ENCODE results near the gene RHBDF2.

The RHBDF2 gene

DNA sequence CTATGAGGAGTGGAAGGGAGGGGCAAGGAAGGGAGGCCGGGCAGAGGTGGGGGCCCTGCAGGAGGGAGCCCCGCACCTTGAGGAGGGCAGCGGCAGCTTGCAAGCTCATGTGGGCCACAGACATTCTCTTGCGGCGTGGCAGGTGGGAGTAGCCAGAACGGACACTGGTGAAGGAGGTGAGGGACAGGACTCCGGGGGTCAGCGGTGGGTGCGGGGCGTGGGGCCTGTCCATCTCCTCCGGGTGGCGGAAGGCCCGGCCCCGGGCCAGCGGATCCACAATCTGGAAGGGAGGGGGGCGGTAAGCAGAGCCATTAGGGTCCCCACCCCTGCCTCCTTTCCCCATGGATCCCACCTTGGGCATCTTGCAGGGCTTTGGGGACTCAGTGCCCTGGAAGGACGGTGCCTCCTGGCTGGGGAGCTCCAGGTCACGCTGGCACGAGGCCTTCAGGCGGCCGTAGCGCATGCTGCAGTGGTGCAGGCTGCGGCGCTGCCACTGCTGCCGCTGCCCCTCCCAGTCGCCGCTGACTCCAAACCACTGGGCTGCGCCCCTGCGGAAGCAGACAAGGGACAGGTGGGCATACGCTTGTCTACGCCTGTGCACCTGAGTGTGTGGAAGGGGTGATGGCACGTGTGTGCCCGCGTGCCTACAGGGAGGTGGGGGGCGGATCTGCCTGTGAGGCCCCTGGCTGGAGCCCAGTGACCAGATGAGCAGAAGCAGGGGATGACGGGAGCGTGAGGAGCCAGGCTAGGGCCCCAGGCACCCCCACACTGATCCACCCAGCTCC is 22.3 kb downstream of the RHBDF2 start:
- Histone ChIP-seq H3K4me1 (ENCODE audit: control insufficient read depth in 2 of 2, insufficient read depth in 2 of 2, low read length in 2 of 2) (no peaks in the 10 kb centered on the region), H3K27ac (ENCODE audit: low read depth in 2 of 2, low read length in 2 of 2) (no peak overlapping the region), H3K9ac (ENCODE audit: low read depth in 1 of 2, low read length in 2 of 2) (no peak overlapping the region)

GRCh38 chr17:76478097-76478496 is 23.1 kb downstream of the RHBDF2 start:
- Histone ChIP-seq H3K36me3 (ENCODE audit: control insufficient read depth in 2 of 2, insufficient read depth in 2 of 2, low read length in 2 of 2) (peaks cover 3 to 4% of the 10 kb centered on the region in 2 donors), H3K4me3 (ENCODE audit: low read length in 2 of 2) (no peak overlapping the region), H3K9ac (ENCODE audit: low read depth in 1 of 2, low read length in 2 of 2) (no peak overlapping the region), H3K4me1 (ENCODE audit: control insufficient read depth in 2 of 2, insufficient read depth in 2 of 2, low read length in 2 of 2) (no peaks in the 10 kb centered on the region), H3K27me3 (ENCODE audit: control insufficient read depth in 2 of 2, insufficient read depth in 2 of 2, low read length in 2 of 2) (no peaks in the 10 kb centered on the region), H3K9me3 (ENCODE audit: control insufficient read depth in 2 of 2, low read length in 2 of 2) (no peaks in the 10 kb centered on the region), H3K27ac (ENCODE audit: low read depth in 2 of 2, low read length in 2 of 2) (no peak overlapping the region)

More for the DNA sequence above, 22.3 kb downstream of the RHBDF2 start:
- Histone ChIP-seq H3K27me3 (ENCODE audit: control insufficient read depth in 2 of 2, insufficient read depth in 2 of 2, low read length in 2 of 2) (no peaks in the 10 kb centered on the region), H3K36me3 (ENCODE audit: control insufficient read depth in 2 of 2, insufficient read depth in 2 of 2, low read length in 2 of 2) (peaks cover under 1 to 3% of the 10 kb centered on the region in 2 donors), H3K9me3 (ENCODE audit: control insufficient read depth in 2 of 2, low read length in 2 of 2) (no peaks in the 10 kb centered on the region), H3K4me3 (ENCODE audit: low read length in 2 of 2) (no peak overlapping the region)

GRCh38 chr17:76477576-76477975 is 23.6 kb downstream of the RHBDF2 start:
- Histone ChIP-seq H3K9ac (ENCODE audit: low read depth in 1 of 2, low read length in 2 of 2) (no peak overlapping the region), H3K27me3 (ENCODE audit: control insufficient read depth in 2 of 2, insufficient read depth in 2 of 2, low read length in 2 of 2) (no peaks in the 10 kb centered on the region), H3K4me3 (ENCODE audit: low read length in 2 of 2) (no peak overlapping the region), H3K27ac (ENCODE audit: low read depth in 2 of 2, low read length in 2 of 2) (no peak overlapping the region), H3K36me3 (ENCODE audit: control insufficient read depth in 2 of 2, insufficient read depth in 2 of 2, low read length in 2 of 2) (peaks cover 3 to 4% of the 10 kb centered on the region in 2 donors), H3K9me3 (ENCODE audit: control insufficient read depth in 2 of 2, low read length in 2 of 2) (no peaks in the 10 kb centered on the region), H3K4me1 (ENCODE audit: control insufficient read depth in 2 of 2, insufficient read depth in 2 of 2, low read length in 2 of 2) (no peaks in the 10 kb centered on the region)

DNA sequence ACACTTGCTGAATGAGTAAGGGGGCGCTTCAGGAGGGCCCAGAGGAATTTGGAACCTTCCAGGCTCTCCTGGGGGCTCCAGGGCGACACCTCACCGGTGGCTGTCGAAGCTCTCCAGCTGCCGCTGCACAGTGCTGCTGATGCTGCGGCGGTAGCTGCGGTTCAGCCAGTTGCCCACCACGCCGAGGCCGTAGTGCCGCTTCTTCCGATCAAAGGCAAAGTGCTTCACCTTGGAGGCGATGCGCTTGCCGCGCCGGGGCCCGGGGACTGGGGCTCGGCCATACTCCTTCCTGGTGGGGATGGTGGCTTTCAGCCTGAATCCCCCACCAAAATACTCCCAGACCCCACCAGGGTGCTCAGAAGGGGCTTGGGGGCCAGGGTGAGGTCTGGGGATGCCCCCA is 24.5 kb downstream of the RHBDF2 start:
- Histone ChIP-seq H3K4me3 (ENCODE audit: low read length in 2 of 2) (no peak overlapping the region), H3K9ac (ENCODE audit: low read depth in 1 of 2, low read length in 2 of 2) (no peak overlapping the region), H3K36me3 (ENCODE audit: control insufficient read depth in 2 of 2, insufficient read depth in 2 of 2, low read length in 2 of 2) (peaks cover 4 to 6% of the 10 kb centered on the region in 2 donors), H3K27me3 (ENCODE audit: control insufficient read depth in 2 of 2, insufficient read depth in 2 of 2, low read length in 2 of 2) (no peaks in the 10 kb centered on the region), H3K9me3 (ENCODE audit: control insufficient read depth in 2 of 2, low read length in 2 of 2) (no peaks in the 10 kb centered on the region), H3K27ac (ENCODE audit: low read depth in 2 of 2, low read length in 2 of 2) (no peak overlapping the region), H3K4me1 (ENCODE audit: control insufficient read depth in 2 of 2, insufficient read depth in 2 of 2, low read length in 2 of 2) (no peaks in the 10 kb centered on the region)

DNA sequence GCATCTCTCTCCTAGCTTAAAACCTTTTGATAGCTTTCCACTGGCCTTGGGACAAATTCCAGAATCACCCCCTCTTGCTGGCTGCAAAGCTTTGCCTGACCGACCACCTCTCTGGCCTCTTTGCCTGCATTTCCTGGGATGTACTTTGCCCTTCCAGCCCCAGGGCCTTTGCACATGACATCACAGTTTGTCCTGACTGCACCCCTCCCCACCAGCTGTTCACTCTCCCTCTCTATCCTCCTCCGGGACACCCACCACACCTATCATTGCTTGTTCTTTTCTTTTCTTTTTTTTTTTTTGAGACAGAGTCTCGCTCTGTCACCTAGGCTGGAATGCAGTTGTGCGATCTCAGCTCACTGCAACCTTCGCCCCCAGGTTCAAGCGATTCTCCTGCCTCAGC is 25.9 kb downstream of the RHBDF2 start:
- no peaks in the 10 kb centered on the region for H3K9me3 ChIP-seq (ENCODE audit: control insufficient read depth in 2 of 2, low read length in 2 of 2)
- no peak overlapping the region for H3K9ac ChIP-seq (ENCODE audit: low read depth in 1 of 2, low read length in 2 of 2)
- no peaks in the 10 kb centered on the region for H3K4me1 ChIP-seq (ENCODE audit: control insufficient read depth in 2 of 2, insufficient read depth in 2 of 2, low read length in 2 of 2)
- H3K4me3 ChIP-seq (ENCODE audit: low read length in 2 of 2), result no peak overlapping the region
- H3K27ac ChIP-seq (ENCODE audit: low read depth in 2 of 2, low read length in 2 of 2), result no peak overlapping the region
- H3K36me3 ChIP-seq (ENCODE audit: control insufficient read depth in 2 of 2, insufficient read depth in 2 of 2, low read length in 2 of 2), result peaks cover 4 to 8% of the 10 kb centered on the region in 2 donors
- no peaks in the 10 kb centered on the region for H3K27me3 ChIP-seq (ENCODE audit: control insufficient read depth in 2 of 2, insufficient read depth in 2 of 2, low read length in 2 of 2)

GRCh38 chr17:76474894-76475293 is 26.3 kb downstream of the RHBDF2 start:
- Histone ChIP-seq H3K4me1 (ENCODE audit: control insufficient read depth in 2 of 2, insufficient read depth in 2 of 2, low read length in 2 of 2) (no peaks in the 10 kb centered on the region), H3K36me3 (ENCODE audit: control insufficient read depth in 2 of 2, insufficient read depth in 2 of 2, low read length in 2 of 2) (peaks cover 4 to 8% of the 10 kb centered on the region in 2 donors), H3K9me3 (ENCODE audit: control insufficient read depth in 2 of 2, low read length in 2 of 2) (no peaks in the 10 kb centered on the region), H3K27ac (ENCODE audit: low read depth in 2 of 2, low read length in 2 of 2) (no peak overlapping the region), H3K27me3 (ENCODE audit: control insufficient read depth in 2 of 2, insufficient read depth in 2 of 2, low read length in 2 of 2) (no peaks in the 10 kb centered on the region), H3K9ac (ENCODE audit: low read depth in 1 of 2, low read length in 2 of 2) (no peak overlapping the region), H3K4me3 (ENCODE audit: low read length in 2 of 2) (no peak overlapping the region)

- peaks cover 4 to 8% of the 10 kb centered on the region in 2 donors for H3K36me3 ChIP-seq (ENCODE audit: control insufficient read depth in 2 of 2, insufficient read depth in 2 of 2, low read length in 2 of 2)
- H3K4me3 ChIP-seq (ENCODE audit: low read length in 2 of 2), result no peak overlapping the region
- H3K27me3 ChIP-seq (ENCODE audit: control insufficient read depth in 2 of 2, insufficient read depth in 2 of 2, low read length in 2 of 2), result no peaks in the 10 kb centered on the region
- H3K27ac ChIP-seq (ENCODE audit: low read depth in 2 of 2, low read length in 2 of 2), result no peak overlapping the region
- H3K9me3 ChIP-seq (ENCODE audit: control insufficient read depth in 2 of 2, low read length in 2 of 2), result no peaks in the 10 kb centered on the region
- H3K9ac ChIP-seq (ENCODE audit: low read depth in 1 of 2, low read length in 2 of 2), result no peak overlapping the region
- H3K4me1 ChIP-seq (ENCODE audit: control insufficient read depth in 2 of 2, insufficient read depth in 2 of 2, low read length in 2 of 2), result no peaks in the 10 kb centered on the region
These were observed 27.0 kb downstream of the RHBDF2 start for GRCh38 chr17:76474238-76474637.

DNA sequence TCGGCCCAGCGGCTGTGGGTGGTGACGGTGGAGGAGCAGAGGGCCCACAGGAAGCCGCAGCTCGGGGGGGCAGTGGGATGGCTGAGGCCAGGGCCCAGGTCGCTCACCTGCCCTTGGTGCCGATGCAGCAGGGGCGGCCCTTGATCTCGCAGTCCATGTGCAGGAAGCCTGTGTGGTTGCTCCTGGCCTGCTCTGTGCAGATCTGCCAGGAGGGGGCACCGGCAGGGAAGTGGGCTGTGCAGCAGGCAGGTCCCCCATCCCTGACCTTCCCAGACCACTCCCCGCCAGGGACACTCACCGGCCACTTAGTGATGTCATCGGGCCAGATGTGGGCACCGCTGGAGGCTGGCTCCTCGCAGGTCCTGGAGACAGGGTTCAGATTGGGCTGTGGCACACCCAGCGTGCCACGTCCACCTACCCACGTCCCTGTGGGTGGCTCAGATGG is 27.7 kb downstream of the RHBDF2 start:
- Histone ChIP-seq H3K9me3 (ENCODE audit: control insufficient read depth in 2 of 2, low read length in 2 of 2) (no peaks in the 10 kb centered on the region), H3K4me1 (ENCODE audit: control insufficient read depth in 2 of 2, insufficient read depth in 2 of 2, low read length in 2 of 2) (no peaks in the 10 kb centered on the region), H3K27ac (ENCODE audit: low read depth in 2 of 2, low read length in 2 of 2) (no peak overlapping the region), H3K9ac (ENCODE audit: low read depth in 1 of 2, low read length in 2 of 2) (no peak overlapping the region), H3K36me3 (ENCODE audit: control insufficient read depth in 2 of 2, insufficient read depth in 2 of 2, low read length in 2 of 2) (peaks cover 4 to 8% of the 10 kb centered on the region in 2 donors), H3K27me3 (ENCODE audit: control insufficient read depth in 2 of 2, insufficient read depth in 2 of 2, low read length in 2 of 2) (no peaks in the 10 kb centered on the region), H3K4me3 (ENCODE audit: low read length in 2 of 2) (no peak overlapping the region)

GRCh38 chr17:76472726-76473125 is 28.5 kb downstream of the RHBDF2 start:
- H3K36me3 ChIP-seq (ENCODE audit: control insufficient read depth in 2 of 2, insufficient read depth in 2 of 2, low read length in 2 of 2), result peaks cover 4 to 5% of the 10 kb centered on the region in 2 donors
- H3K27ac ChIP-seq (ENCODE audit: low read depth in 2 of 2, low read length in 2 of 2), result no peak overlapping the region
- H3K27me3 ChIP-seq (ENCODE audit: control insufficient read depth in 2 of 2, insufficient read depth in 2 of 2, low read length in 2 of 2), result no peaks in the 10 kb centered on the region
- no peak overlapping the region for H3K9ac ChIP-seq (ENCODE audit: low read depth in 1 of 2, low read length in 2 of 2)
- no peaks in the 10 kb centered on the region for H3K9me3 ChIP-seq (ENCODE audit: control insufficient read depth in 2 of 2, low read length in 2 of 2)
- H3K4me3 ChIP-seq (ENCODE audit: low read length in 2 of 2), result no peak overlapping the region
- no peaks in the 10 kb centered on the region for H3K4me1 ChIP-seq (ENCODE audit: control insufficient read depth in 2 of 2, insufficient read depth in 2 of 2, low read length in 2 of 2)

- peaks cover 4 to 5% of the 10 kb centered on the region in 2 donors for H3K36me3 ChIP-seq (ENCODE audit: control insufficient read depth in 2 of 2, insufficient read depth in 2 of 2, low read length in 2 of 2)
- H3K9me3 ChIP-seq (ENCODE audit: control insufficient read depth in 2 of 2, low read length in 2 of 2), result no peaks in the 10 kb centered on the region
- H3K4me3 ChIP-seq (ENCODE audit: low read length in 2 of 2), result no peak overlapping the region
- no peaks in the 10 kb centered on the region for H3K4me1 ChIP-seq (ENCODE audit: control insufficient read depth in 2 of 2, insufficient read depth in 2 of 2, low read length in 2 of 2)
- no peaks in the 10 kb centered on the region for H3K27me3 ChIP-seq (ENCODE audit: control insufficient read depth in 2 of 2, insufficient read depth in 2 of 2, low read length in 2 of 2)
- H3K27ac ChIP-seq (ENCODE audit: low read depth in 2 of 2, low read length in 2 of 2), result no peak overlapping the region
- H3K9ac ChIP-seq (ENCODE audit: low read depth in 1 of 2, low read length in 2 of 2), result no peak overlapping the region
These were observed 29.0 kb downstream of the RHBDF2 start for GRCh38 chr17:76472258-76472645.
